OCI-LY1 (cell line): ENCODE data around the gene NDRG2.

Experiments
- H2AFZ ChIP-seq: fragments of 200-600 bp; sonication (generic), shearing (Covaris generic); 2 replicates; pipeline ENCODE4 v1.6.0; 2014; ENCODE audit warnings: antibody characterized with exemption, mild to moderate bottlenecking, low read length
- H3F3A ChIP-seq: fragments of 200-600 bp; sonication (generic), shearing (Covaris generic); 2 replicates; pipeline ENCODE4 v1.6.0; 2014; ENCODE audit warnings: mild to moderate bottlenecking, antibody characterized with exemption, low read length, moderate library complexity; ENCODE audit not compliant: insufficient read depth
- H3K27ac ChIP-seq: fragments of 200-600 bp; sonication (generic); 2 replicates; pipeline ENCODE4 v1.5.1; 2014; ENCODE audit warnings: low read length, mixed run types, mild to moderate bottlenecking, low read depth; ENCODE audit not compliant: poor library complexity, severe bottlenecking
- H3K27me3 ChIP-seq: fragments of 200-600 bp; sonication (generic); 2 replicates; pipeline ENCODE4 v1.6.0; 2014; ENCODE audit warnings: antibody characterized with exemption, mild to moderate bottlenecking, low read length, moderate library complexity; ENCODE audit not compliant: insufficient read depth
- H3K36me3 ChIP-seq: fragments of 200-600 bp; sonication (generic); 2 replicates; pipeline ENCODE4 v1.6.1; 2014; ENCODE audit warnings: mild to moderate bottlenecking, antibody characterized with exemption, low read length, moderate library complexity, mixed read lengths; ENCODE audit not compliant: insufficient read depth
- H3K4me1 ChIP-seq: fragments of 200-600 bp; sonication (generic); 2 replicates; pipeline ENCODE4 v1.5.1; 2014; ENCODE audit warnings: mild to moderate bottlenecking, low read length, moderate library complexity; ENCODE audit not compliant: insufficient read depth, severe bottlenecking
- H3K4me2 ChIP-seq: fragments of 200-600 bp; sonication (generic), shearing (Covaris generic); 2 replicates; pipeline ENCODE4 v1.6.1; 2014; ENCODE audit warnings: low read length
- H3K4me3 ChIP-seq: fragments of 200-600 bp; sonication (generic); 2 replicates; pipeline ENCODE4 v1.5.1; 2014; ENCODE audit warnings: low read length, low read depth, mild to moderate bottlenecking, mixed read lengths; ENCODE audit not compliant: poor library complexity, severe bottlenecking
- H3K79me2 ChIP-seq: fragments of 200-600 bp; shearing (Covaris generic); 2 replicates; pipeline ENCODE4 v1.6.1; 2016; ENCODE audit warnings: mixed run types, low read length, mixed read lengths; ENCODE audit not compliant: insufficient read depth
- H3K9ac ChIP-seq: fragments of 200-600 bp; sonication (generic), shearing (Covaris generic); 2 replicates; pipeline ENCODE4 v1.6.1; 2014; ENCODE audit warnings: mild to moderate bottlenecking, low read length, mixed read lengths
- H3K9me2 ChIP-seq: fragments of 200-600 bp; sonication (generic), shearing (Covaris generic); 2 replicates; pipeline ENCODE4 v1.6.1; 2014; ENCODE audit warnings: low read depth, mild to moderate bottlenecking, low read length, mixed read lengths
- H3K9me3 ChIP-seq: fragments of 200-600 bp; shearing (Covaris generic); 2 replicates; pipeline ENCODE4 v1.6.1; 2014; ENCODE audit warnings: low read length, mixed read lengths
- H4K20me1 ChIP-seq: fragments of 200-600 bp; sonication (generic), shearing (Covaris generic); 2 replicates; pipeline ENCODE4 v1.6.0; 2016; ENCODE audit warnings: mild to moderate bottlenecking, low read length; ENCODE audit not compliant: insufficient read depth
- EZH2 ChIP-seq: fragments of 200-600 bp; sonication (generic), shearing (Covaris generic); IDR thresholded peaks from 2 replicates; pipeline ENCODE4 v1.8.0; 2017; ENCODE audit warnings: borderline replicate concordance, mixed run types, mild to moderate bottlenecking, antibody characterized with exemption, low read length, moderate library complexity, mixed read lengths
- TF ChIP-seq, protein P1 (sequence below): fragments of 200-600 bp; sonication (generic), shearing (Covaris generic); IDR thresholded peaks from 2 replicates; pipeline ENCODE4 v1.5.1; 2017; ENCODE audit warnings: mild to moderate bottlenecking, antibody characterized with exemption, low read length, moderate library complexity, mixed read lengths

The NDRG2 gene

DNA sequence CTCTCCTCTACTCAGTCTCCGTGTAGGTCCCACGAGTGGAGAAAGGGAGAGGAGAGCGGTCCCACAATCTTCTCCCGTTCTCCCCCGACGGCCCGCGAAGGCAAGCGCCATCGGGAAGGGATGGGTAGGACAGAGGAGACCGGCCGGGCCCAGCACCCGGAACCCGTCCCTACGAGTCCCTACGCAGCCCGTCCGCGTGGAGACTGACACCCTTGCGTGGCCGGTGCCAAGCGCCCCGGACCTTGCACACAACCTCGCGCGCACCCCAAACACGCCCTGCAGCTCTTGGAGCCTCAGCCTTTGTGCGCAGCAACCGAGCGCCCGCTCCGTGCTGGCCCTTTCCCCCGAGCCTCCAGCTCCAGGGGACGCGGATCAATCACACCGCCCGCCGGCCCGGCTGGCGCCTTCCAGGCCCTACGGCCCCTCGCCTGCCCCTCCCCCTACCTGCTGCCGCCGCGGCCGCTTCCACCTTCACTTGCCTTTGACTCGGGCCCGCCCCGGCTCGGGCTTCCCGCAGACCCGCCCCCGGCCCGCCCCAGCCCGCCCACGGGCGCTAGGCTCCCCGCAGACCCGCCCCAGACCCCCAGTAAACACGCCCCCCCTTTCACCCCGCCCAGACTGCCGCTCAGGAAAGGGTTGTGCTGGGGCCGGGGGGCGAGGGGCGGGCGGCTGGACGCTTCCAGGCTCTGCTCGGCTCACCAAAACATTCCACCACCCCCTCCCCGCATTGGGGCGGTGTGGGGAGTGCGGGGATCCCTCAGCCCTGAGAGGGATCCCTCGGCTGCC lies at the start of gene NDRG2:
TSS of gene NDRG2 (minus strand) at position 477 of the 786 bp plus-strand sequence. CDS start 1,746 bp downstream, outside the sequence.
- Histone ChIP-seq H3K9me2 (no peaks in the 10 kb centered on the region), H3K79me2 (no peaks in the 10 kb centered on the region), H3F3A (no peaks in the 10 kb centered on the region), H2AFZ (no peak within 1 kb of the TSS), H3K9me3 (no peaks in the 10 kb centered on the region), H3K27me3 (no peaks in the 10 kb centered on the region; the same call in 1 of the 2 replicates), H3K36me3 (no peaks in the 10 kb centered on the region), H3K4me1 (peaks cover 2% of the 10 kb centered on the region), H4K20me1 (no peaks in the 10 kb centered on the region), H3K9ac (no peak within 1 kb of the TSS), H3K27ac (no peak within 1 kb of the TSS), H3K4me2 (peak within 1 kb of the TSS; percentile 53; the same call in 1 of the 2 replicates), H3K4me3 (peak within 1 kb of the TSS; percentile 43)
- no peak for TF ChIP-seq EZH2
- TF ChIP-seq, protein P1, sequence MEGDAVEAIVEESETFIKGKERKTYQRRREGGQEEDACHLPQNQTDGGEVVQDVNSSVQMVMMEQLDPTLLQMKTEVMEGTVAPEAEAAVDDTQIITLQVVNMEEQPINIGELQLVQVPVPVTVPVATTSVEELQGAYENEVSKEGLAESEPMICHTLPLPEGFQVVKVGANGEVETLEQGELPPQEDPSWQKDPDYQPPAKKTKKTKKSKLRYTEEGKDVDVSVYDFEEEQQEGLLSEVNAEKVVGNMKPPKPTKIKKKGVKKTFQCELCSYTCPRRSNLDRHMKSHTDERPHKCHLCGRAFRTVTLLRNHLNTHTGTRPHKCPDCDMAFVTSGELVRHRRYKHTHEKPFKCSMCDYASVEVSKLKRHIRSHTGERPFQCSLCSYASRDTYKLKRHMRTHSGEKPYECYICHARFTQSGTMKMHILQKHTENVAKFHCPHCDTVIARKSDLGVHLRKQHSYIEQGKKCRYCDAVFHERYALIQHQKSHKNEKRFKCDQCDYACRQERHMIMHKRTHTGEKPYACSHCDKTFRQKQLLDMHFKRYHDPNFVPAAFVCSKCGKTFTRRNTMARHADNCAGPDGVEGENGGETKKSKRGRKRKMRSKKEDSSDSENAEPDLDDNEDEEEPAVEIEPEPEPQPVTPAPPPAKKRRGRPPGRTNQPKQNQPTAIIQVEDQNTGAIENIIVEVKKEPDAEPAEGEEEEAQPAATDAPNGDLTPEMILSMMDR = no peak

DNA sequence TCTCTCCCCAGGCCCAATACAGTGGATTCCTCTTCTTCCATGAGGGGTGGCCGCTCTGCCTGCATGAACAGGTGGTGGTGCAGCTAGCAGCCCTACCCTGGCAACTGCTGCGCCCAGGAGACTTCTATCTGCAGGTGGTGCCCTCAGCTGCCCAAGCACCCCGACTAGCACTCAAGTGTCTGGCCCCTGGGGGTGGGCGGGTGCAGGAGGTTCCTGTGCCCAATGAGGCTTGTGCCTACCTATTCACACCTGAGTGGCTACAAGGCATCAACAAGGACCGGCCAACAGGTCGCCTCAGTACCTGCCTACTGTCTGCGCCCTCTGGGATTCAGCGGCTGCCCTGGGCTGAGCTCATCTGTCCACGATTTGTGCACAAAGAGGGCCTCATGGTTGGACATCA lies 49.1 kb upstream of the NDRG2 start:
- no peaks in the 10 kb centered on the region for H3K79me2 ChIP-seq
- H3K4me3 ChIP-seq = no peak overlapping the region
- no peaks in the 10 kb centered on the region for H3F3A ChIP-seq
- TF ChIP-seq EZH2 = no peak
- TF ChIP-seq, protein P1 = no peak
- H3K9ac ChIP-seq = no peak overlapping the region
- H2AFZ ChIP-seq = no peak overlapping the region
- H3K9me3 ChIP-seq = no peaks in the 10 kb centered on the region
- H3K36me3 ChIP-seq = no peaks in the 10 kb centered on the region
- no peak overlapping the region for H3K27ac ChIP-seq
- no peak overlapping the region for H3K4me2 ChIP-seq
- H3K27me3 ChIP-seq = peaks cover 9% of the 10 kb centered on the region
- peaks cover 22% of the 10 kb centered on the region for H3K4me1 ChIP-seq
- no peaks in the 10 kb centered on the region for H4K20me1 ChIP-seq
- no peaks in the 10 kb centered on the region for H3K9me2 ChIP-seq

DNA sequence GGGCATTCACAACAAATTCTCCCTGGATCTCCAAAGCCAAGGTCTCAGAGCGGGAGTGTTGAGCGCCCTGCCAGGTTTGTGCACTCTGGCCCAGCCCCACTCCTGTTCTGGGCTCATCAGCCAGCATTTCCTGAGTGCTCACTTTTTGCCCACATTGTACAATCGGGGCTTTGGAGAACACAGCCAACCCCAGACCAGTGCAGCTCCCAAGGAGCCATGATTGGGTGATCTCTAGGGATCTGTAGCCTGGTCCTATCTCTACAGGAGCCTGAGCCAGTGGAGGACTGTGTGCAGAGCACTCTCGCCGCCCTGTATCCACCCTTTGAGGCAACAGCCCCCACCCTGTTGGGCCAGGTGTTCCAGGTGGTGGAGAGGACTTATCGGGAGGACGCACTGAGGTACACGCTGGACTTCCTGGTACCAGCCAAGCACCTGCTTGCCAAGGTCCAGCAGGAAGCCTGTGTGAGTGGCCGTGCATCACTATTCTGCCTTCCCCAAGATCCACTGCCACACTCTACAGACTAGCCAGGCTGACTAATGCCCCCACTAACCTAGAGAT lies 48.0 kb upstream of the NDRG2 start:
- no peaks in the 10 kb centered on the region for H3K79me2 ChIP-seq
- no peaks in the 10 kb centered on the region for H3K9me3 ChIP-seq
- no peaks in the 10 kb centered on the region for H3K36me3 ChIP-seq
- no peaks in the 10 kb centered on the region for H3K9me2 ChIP-seq
- no peaks in the 10 kb centered on the region for H3F3A ChIP-seq
- no peak for TF ChIP-seq EZH2
- TF ChIP-seq, protein P1 = no peak
- H3K4me3 ChIP-seq = no peak overlapping the region
- no peak overlapping the region for H3K27ac ChIP-seq
- no peak overlapping the region for H2AFZ ChIP-seq
- H4K20me1 ChIP-seq = no peaks in the 10 kb centered on the region
- H3K4me1 ChIP-seq = peaks cover 22% of the 10 kb centered on the region
- H3K4me2 ChIP-seq = no peak overlapping the region
- peaks cover 10% of the 10 kb centered on the region for H3K27me3 ChIP-seq
- H3K9ac ChIP-seq = no peak overlapping the region
